ENCODE measurements around the gene PTPRB. TPM values are rescaled to one million over a fixed set of nuclear protein-coding genes. Genes with fewer than 3 reads are reported as not detected.

Gene PTPRB
- total and polyA plus RNA-seq, 2 donors (not counting 3 experiments of a cell fraction or from before 2014, with no cell fraction given) = 64.1 to 151 TPM

GRCh38 chr12:70686907-70687306, 49.7 kb upstream of the PTPRB start:
- BruUV-seq (replicated peaks) = no TSS peak
- H3K9me1 ChIP-seq (replicated peaks; ENCODE audit: control insufficient read depth, extremely low read depth, insufficient read depth, low read length) = no peaks in the 10 kb centered on the region
- TF ChIP-seq MAX (IDR thresholded peaks at IDR 0.05; ENCODE audit: insufficient read depth, insufficient read length) (no peak), POLR2A (IDR thresholded peaks at IDR 0.05; ENCODE audit: low read depth, low read length) (no peak), JUN (IDR thresholded peaks at IDR 0.05; ENCODE audit: borderline replicate concordance, insufficient read depth, insufficient read length, low read depth) (no peak), MYC (IDR thresholded peaks at IDR 0.05; ENCODE audit: low read depth, low read length) (no peak)
- TF ChIP-seq, protein P1, sequence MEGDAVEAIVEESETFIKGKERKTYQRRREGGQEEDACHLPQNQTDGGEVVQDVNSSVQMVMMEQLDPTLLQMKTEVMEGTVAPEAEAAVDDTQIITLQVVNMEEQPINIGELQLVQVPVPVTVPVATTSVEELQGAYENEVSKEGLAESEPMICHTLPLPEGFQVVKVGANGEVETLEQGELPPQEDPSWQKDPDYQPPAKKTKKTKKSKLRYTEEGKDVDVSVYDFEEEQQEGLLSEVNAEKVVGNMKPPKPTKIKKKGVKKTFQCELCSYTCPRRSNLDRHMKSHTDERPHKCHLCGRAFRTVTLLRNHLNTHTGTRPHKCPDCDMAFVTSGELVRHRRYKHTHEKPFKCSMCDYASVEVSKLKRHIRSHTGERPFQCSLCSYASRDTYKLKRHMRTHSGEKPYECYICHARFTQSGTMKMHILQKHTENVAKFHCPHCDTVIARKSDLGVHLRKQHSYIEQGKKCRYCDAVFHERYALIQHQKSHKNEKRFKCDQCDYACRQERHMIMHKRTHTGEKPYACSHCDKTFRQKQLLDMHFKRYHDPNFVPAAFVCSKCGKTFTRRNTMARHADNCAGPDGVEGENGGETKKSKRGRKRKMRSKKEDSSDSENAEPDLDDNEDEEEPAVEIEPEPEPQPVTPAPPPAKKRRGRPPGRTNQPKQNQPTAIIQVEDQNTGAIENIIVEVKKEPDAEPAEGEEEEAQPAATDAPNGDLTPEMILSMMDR (IDR thresholded peaks at IDR 0.05; ENCODE audit: extremely low read depth in 1 of 2, insufficient read depth in 1 of 2, low read depth in 1 of 2, low read length in 2 of 2) = no peak

DNA sequence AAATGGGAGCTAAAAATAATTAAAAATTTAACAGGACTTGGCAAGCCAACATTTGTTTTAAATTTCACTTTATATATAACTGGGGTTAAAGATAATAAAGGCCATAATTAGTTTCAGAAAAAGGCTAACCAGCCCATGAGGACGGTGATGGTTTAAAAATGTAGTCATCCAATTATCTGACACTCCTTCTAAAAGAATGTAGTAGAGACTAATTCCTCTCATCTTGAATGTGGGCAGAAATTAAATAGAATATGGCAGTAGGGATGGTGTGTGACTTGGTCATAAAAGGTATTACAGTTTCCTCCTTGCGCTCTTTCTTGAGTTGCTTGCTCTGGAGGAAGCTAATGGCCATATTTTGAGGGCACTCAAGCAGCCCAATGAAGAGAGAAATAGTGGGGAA, 49.1 kb upstream of the PTPRB start:
- Histone ChIP-seq H3K9me1 (replicated peaks; ENCODE audit: control insufficient read depth, extremely low read depth, insufficient read depth, low read length) (no peaks in the 10 kb centered on the region), H3K9ac (replicated peaks; ENCODE audit: extremely low read depth, insufficient read depth, low read length) (no peak overlapping the region), H3K9me3 (replicated peaks; ENCODE audit: control insufficient read depth, insufficient read depth, low read length) (no peaks in the 10 kb centered on the region), H3K27ac (ENCODE audit: insufficient read depth, low read depth, low read length) (no peak overlapping the region), H3K4me3 (replicated peaks in 1 of 3; ENCODE audit: insufficient read depth in 1 of 3, low read depth in 1 of 3, low read length in 3 of 3) (no peak overlapping the region), H2AFZ (ENCODE audit: low read depth, low read length) (no peak overlapping the region), H4K20me1 (replicated peaks; ENCODE audit: control insufficient read depth, extremely low read depth, insufficient read depth, low read length) (no peaks in the 10 kb centered on the region), H3K36me3 (ENCODE audit: control insufficient read depth in 2 of 2, extremely low read depth in 1 of 2, insufficient read depth in 2 of 2, low read length in 2 of 2) (no peaks in the 10 kb centered on the region), H3K79me2 (ENCODE audit: control insufficient read depth, insufficient read depth, low read length) (no peaks in the 10 kb centered on the region), H3K4me1 (ENCODE audit: control insufficient read depth, extremely low read depth, insufficient read depth, low read length) (peaks cover 10% of the 10 kb centered on the region), H3K27me3 (ENCODE audit: control insufficient read depth in 2 of 2, insufficient read depth in 2 of 2, low read length in 2 of 2) (no peaks in the 10 kb centered on the region), H3K4me2 (ENCODE audit: insufficient read depth, low read length) (no peak overlapping the region)
- TF ChIP-seq FOS (IDR thresholded peaks at IDR 0.05; ENCODE audit: borderline replicate concordance, insufficient read depth, low read length) (no peak), MYC (IDR thresholded peaks at IDR 0.05; ENCODE audit: low read depth, low read length) (no peak), POLR2AphosphoS5 (IDR thresholded peaks at IDR 0.05; ENCODE audit: insufficient read depth, low read depth, low read length) (no peak)
- TF ChIP-seq, protein P1 (IDR thresholded peaks at IDR 0.05; ENCODE audit: extremely low read depth in 1 of 2, insufficient read depth in 1 of 2, low read depth in 1 of 2, low read length in 2 of 2) = no peak
- FAIRE-seq (no peak), DNase-seq (ENCODE audit: low read depth, low spot score) (no peak)
- ChIA-PET POLR2A (no interaction called here), CTCF (interaction anchor here (0.6 to 1.4 kb wide), 5 partner anchors 10 to 80 kb away, joined by 3 to 6 read pairs (median 3); no protein-coding TSS in a partner anchor)
- no TSS peak for BruUV-seq (replicated peaks)
- intact Hi-C loops (cut with micrococcal nuclease) (loop anchor here (2.0 kb wide), 1 partner anchor 61 kb away; no protein-coding TSS in a partner anchor), dilution Hi-C loops (cut with MboI; ENCODE audit: extremely low pct_ligation_motif_present, low sequenced_read_pairs) (no loop called here)

More at GRCh38 chr12:70686907-70687306, 49.7 kb upstream of the PTPRB start:
- no peaks in the 10 kb centered on the region for H3K36me3 ChIP-seq (ENCODE audit: control insufficient read depth in 2 of 2, extremely low read depth in 1 of 2, insufficient read depth in 2 of 2, low read length in 2 of 2)
- no peak overlapping the region for H2AFZ ChIP-seq (ENCODE audit: low read depth, low read length)
- DNase-seq (ENCODE audit: low read depth, low spot score) (no peak), FAIRE-seq (no peak)
- no peak overlapping the region for H3K4me3 ChIP-seq (replicated peaks in 1 of 3; ENCODE audit: insufficient read depth in 1 of 3, low read depth in 1 of 3, low read length in 3 of 3)
- no peaks in the 10 kb centered on the region for H3K79me2 ChIP-seq (ENCODE audit: control insufficient read depth, insufficient read depth, low read length)
- H3K9me3 ChIP-seq (replicated peaks; ENCODE audit: control insufficient read depth, insufficient read depth, low read length) = no peaks in the 10 kb centered on the region
- no peaks in the 10 kb centered on the region for H3K27me3 ChIP-seq (ENCODE audit: control insufficient read depth in 2 of 2, insufficient read depth in 2 of 2, low read length in 2 of 2)
- H3K9ac ChIP-seq (replicated peaks; ENCODE audit: extremely low read depth, insufficient read depth, low read length) = no peak overlapping the region
- H3K4me2 ChIP-seq (ENCODE audit: insufficient read depth, low read length) = no peak overlapping the region
- no peaks in the 10 kb centered on the region for H4K20me1 ChIP-seq (replicated peaks; ENCODE audit: control insufficient read depth, extremely low read depth, insufficient read depth, low read length)
- POLR2A ChIA-PET = no interaction called here
- intact Hi-C loops (cut with micrococcal nuclease) (loop anchor here (2.0 kb wide), 1 partner anchor 62 kb away; no protein-coding TSS in a partner anchor), dilution Hi-C loops (cut with MboI; ENCODE audit: extremely low pct_ligation_motif_present, low sequenced_read_pairs) (no loop called here)
- H3K27ac ChIP-seq (ENCODE audit: insufficient read depth, low read depth, low read length) = no peak overlapping the region
- CTCF ChIA-PET = interaction anchor here (0.6 to 1.4 kb wide), 2 partner anchors 11 to 22 kb away, joined by 3 to 4 read pairs; no protein-coding TSS in a partner anchor
- peaks cover 16% of the 10 kb centered on the region for H3K4me1 ChIP-seq (ENCODE audit: control insufficient read depth, extremely low read depth, insufficient read depth, low read length)
